ENCODE data around the gene WDR27.
"Not testable (repeated sequence)": the region's sequence is repeated elsewhere in the genome, so short reads cannot be mapped to it uniquely, and the experiment has no call there.

WDR27 gene

DNA sequence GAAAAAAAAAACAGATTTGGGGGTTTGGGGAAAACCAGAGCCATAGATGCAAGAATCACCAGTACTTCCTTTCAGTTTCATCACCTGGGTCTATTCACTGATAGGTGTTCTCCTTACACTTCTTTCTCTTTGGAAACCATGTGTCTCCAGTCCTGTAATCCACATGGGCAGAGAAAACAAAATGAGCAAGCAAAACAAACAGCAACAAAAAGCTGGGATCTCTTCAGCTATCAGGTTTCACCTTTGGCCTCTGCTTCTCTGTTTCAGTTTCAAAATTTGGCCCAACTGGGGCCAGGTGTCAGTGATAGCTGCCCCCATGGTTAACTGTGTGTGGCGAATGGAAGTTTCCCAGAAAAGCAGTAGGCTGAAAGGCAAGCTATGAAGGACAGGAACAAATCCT is 228.2 kb downstream of the WDR27 start:
- DNase-seq (ENCODE audit: low spot score): no peak

DNA sequence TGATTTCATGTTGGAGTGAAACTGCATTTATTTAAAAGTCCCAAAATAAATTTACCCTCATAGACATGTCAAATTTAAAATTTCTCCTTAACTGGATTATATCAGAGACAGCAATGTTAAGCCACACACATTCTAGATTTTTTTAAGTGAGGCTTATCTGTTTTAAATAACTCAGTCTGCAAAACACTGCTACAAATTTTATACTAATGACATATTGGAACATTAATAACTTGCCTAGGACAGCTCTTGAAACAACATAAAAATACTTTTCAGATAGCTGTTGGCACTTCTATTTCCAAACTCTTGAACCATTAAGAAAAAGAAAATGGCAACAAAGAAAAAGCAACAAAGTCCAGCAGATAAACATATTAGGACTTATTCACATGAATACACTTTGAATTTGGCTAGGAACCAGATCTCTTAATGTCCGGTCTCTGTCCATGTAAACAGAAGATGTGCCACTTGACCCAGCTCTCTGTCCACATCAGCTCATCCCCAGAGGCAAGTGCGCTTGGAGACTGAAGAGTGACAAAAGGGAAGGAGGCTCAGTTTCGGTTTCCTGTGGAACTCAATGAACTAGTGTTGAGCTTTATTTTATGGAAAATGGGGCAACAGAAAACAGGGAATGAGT is 228.9 kb downstream of the WDR27 start:
- DNase-seq (ENCODE audit: low spot score): no peak

DNA sequence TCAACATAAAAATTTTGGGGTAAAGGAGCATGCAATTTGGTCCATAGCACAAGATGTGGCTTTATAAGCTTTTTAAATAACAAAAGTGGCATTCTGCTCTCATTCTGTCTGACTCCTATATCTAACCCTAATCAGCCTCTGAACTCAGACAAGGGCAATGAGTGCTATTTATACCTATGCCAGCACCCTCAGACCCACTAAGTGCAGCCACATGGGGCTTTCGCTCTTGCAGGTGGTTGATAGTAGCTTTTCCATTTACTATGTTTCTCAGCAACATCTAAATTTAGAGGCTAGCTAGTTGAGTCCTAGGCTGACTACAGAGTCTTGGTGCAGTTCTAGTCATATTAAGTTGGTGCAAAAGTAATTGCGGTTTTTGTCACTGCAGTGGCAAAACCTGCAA is 231.0 kb downstream of the WDR27 start:
- DNase-seq (ENCODE audit: low spot score): no peak

DNA sequence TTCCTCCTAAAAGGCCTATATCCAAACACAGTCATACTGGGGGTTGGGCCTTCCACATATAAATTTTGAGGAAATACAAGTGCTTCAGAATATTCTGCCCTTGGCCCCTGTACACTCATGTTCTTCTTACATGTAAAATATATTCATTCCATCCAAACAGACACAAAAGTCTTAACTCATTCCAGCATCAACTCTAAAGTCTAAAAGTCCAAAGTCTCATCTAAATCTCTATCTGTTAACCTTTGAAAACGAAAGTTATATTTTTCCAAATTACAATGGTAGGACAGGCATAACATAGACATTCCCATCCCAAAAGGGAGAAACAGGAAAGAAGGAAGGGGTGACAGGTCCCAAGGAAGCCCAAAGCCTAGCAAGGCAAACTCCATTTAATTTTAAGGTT is 232.8 kb downstream of the WDR27 start:
- no peak for DNase-seq (ENCODE audit: low spot score)

DNA sequence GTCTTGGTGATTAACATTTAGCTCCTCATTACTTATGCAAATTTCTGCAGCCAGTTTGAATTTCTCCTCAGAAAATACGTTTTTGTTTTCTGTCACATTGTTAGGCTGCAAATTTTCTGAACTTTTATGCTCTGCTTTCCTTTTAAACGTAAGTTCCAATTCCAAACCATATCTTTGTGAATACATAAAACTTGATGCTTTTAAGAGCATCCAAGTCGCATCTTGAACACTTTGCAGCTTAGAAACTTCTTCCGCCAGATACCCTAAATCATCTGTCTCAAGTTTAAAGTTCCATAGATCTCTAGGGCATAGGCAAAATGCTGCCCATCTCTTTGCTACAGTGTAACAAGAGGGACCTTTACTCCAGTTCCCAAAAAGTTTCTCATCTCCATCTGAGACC is 234.1 kb downstream of the WDR27 start:
- not testable (repeated sequence) for DNase-seq (ENCODE audit: low spot score)

DNA sequence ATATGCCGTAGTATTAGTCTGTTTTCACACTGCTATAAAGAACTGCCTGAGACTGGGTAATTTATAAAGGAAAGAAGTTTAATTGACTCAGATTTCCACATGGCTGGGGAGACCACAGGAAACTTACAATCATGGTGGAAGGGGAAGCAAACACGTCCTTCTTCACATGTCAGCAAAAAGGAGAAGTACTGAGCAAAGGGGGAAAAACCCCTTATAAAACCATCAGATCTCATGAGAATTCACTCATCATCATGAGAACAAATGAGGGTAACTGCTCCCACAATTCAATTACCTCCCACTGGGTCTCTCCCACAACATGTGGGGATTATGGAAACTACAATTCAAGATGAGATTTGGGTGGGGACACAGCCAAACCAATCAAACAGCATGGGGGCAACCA is 235.6 kb downstream of the WDR27 start:
- DNase-seq (ENCODE audit: low spot score): not testable (repeated sequence)

DNA sequence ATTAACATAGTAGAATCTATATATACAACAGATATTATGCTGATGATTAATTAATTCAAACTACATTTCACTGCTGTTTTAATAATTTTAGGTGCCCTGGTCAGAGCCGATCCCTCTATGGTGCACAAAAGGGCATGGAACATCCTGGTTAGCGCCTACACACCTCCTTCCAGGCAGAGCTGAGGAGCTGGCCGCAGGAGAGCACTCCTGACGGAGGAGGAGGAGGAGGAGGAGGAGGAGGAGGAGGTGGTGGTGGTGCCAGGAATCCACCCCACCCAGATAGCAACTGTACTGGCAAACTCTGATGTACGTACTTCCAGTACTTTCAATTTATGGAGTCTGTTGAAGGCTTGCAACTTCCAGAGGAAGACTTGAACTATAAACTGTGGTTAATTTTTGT is 244.1 kb downstream of the WDR27 start:
- DNase-seq (ENCODE audit: low spot score): no peak

DNA sequence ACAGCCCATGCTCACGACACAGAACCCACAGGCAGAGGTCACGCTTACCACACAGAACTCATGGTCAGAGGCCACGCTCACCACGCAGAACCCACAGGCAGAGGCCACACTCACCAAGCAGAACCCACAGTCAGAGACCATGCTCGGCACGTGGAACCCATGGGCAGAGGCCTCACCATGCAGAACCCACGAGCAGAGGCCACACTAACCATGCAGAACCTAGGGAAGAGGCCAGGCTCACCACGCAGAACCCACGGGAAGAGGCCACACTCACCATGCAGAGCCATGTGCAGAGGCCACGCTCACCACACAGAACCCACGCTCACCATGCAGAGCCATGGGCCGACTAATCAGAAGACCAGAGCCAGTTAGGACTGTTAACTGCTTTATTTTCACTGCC is 245.0 kb downstream of the WDR27 start:
- DNase-seq (ENCODE audit: low spot score): no peak

DNA sequence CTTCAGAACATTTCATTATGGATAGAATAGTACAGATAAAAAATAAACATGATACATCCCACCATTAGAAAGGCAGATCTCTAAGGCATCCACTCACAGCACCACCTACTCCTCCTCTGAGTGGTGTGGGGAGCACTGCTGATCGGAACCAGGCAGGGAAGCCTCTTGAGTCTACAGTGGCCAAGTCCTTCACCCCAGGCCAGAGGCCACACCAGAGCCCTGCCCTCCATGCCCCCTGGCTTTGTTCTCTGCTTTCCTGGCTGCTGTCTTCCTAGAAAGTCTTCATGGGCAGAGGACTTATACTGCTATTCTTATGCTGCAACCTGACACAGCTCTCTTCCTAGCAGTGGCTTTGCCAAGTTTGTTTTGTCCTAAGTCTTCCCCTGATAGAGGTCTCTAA is 246.4 kb downstream of the WDR27 start:
- no peak for DNase-seq (ENCODE audit: low spot score)

DNA sequence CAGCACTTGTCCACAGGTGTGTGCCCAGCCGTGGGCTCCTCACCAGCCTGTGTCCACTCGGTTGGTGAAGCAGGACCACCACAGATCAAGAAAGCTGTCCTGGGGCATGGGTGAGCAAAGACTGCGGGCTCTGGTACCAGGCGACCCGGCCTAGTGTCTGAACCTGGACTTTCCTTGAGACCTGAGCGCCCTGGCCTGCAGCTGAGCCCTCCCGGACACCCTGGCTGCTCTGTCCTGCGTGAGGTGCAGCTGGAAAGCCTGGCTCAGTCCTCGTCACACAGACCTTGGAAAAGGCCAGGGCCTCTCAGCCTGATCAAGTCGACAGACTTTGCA is 247.0 kb downstream of the WDR27 start:
- DNase-seq (ENCODE audit: low spot score): no peak

DNA sequence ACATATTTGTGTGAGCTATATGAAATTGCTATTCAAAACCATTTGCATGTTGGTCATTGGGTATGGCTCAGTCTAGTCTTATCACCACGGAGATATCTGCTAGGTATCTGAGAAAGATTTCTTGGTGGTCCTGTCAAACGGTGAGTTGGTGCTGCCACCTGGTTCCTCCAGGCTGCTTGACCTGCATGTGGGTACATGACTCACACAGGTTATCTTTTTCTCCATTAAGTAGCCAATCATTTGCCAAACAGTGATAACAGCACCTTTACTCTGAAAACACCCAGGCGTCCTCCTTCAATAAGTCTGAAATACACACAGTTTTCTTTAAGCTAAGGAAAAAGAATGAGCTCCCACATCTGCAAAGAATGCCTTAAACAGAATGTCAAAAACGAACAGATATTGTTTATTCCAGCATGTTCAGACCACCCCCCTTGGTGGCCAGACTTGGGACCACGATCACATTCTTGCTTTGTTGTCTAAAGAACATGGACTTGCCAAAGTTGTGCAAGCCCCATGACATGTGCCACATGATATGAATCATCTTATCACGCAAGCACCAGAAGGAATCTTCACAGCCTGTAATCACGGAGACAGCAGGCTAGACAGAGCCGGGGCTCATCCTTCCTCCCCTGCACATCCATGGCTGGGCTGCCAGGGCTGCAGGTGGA is 247.5 kb downstream of the WDR27 start:
- no peak for DNase-seq (ENCODE audit: low spot score)

DNA sequence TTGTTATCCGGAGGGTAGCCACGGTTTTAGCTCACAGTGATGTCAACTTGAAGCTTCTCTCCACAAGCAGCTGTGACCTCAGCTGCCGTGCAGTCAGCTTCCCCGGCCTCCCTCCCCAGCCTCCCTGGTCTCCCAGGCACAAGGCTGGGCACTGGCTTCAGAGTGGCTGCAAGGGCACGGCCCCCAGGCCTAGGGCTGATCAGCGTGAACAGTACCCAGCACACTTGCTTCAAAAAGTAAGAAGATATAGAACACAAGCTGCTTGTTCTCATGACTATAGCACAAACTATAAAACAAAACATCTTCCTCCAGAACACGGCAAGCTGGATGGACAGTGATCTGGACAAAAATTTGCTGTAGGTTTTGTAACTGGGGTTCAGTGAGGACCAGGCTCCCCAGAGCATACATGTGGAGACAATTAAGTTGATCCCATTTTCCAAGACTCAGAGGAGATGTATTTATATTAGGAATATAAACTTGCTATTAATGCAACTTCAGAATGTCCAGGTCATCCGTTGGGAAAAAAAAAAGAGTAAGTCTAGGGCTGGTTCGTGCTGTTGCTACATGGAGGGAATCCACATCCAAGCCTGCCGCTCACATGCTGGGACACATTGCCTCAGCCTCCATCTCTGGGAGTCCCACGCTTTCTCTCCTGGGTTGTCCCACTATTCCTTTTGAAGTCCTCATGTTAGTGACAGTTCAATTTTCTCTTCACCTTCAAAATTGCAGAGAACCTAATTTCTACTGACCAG is 248.8 kb downstream of the WDR27 start:
- DNase-seq (ENCODE audit: low spot score): no peak

DNA sequence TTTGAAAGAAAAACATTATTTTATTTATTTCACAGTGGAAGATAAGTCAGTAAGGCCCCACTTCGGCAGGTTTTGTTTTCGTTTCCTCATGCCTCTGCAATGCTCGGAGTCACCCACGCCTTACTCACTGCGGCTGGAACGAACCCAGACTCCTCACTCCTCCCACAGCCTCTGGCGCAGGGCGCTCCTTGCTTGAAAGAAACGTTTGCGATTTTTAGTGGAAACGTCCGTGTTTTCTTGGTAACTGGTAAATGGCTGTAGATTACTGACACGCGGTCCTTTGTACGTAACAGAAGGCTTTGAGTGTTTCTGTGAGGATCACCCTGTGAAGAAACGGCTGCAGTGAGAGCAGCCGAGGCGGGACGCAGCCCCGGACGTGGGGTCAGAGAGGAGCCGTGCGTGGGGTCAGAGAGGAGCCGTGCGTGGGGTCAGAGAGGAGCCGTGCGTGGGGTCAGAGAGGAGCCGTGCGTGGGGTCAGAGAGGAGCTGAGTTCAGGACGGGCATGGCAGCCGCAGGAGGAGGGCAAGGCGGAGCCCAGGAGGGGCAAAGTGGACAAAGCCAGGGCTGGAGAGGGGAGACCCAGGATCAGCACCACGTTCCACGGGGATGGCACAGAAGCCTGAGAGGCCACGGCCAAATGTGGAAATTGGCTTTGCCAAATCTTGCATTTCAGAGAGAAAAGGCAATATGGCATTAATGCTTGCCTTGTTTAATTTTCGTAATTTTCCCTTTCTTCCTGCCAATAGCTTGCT is 249.5 kb downstream of the WDR27 start:
- no peak for DNase-seq (ENCODE audit: low spot score)

DNA sequence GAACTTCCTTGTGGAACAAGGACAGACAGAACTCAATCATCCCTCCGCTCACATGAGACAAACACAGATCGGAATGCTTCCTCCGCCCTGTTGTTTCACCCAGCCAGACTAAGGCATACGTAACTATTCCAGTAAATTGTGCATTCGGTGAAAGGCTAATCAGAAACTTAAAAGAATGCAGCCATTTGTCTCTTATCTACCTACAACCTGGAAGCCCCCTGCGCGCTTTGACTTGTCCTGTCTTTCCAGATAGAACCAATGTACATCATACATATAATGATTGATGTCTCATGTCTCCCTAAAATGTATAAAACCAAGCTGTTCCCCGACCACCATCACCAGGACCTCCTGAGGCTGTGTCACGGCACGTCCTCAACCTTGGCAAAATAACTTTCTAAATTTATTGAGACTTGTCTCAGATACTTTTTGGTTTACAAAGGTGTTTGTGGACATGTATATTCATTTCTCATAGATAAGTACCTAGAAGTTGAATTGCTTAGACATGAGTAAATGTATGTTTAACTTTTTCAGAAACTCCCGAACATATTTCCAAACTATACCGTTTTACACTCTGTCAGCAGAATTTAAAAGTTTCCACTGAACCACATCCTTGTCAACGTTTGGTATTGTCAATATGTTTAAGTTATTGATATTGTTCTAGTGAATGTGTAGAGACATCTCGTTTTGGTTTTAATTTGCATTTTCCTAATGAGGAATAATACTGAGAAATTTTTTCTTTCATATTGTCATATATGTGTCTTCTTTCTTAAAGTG is 250.6 kb downstream of the WDR27 start:
- no peak for DNase-seq (ENCODE audit: low spot score)

DNA sequence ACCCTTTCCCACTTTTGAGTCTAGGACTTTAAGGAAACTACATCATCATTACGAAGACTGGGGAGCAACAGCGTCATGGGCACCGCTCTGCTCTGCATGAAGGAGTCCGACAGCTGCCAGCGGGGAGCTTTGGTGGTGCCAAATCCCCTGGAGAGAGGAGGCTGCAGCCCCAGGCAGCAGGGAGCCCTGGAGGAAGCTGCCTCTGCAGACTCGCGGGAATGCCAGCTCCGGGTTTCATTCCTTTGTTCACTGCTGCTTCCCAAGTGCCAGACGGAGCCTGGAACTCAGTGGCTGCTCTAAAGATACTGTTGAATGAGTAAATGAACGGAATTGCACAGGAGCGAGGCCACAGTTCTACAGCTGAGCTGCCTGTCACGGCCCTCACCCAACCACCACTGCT is 251.7 kb downstream of the WDR27 start:
- no peak for DNase-seq (ENCODE audit: low spot score)

DNA sequence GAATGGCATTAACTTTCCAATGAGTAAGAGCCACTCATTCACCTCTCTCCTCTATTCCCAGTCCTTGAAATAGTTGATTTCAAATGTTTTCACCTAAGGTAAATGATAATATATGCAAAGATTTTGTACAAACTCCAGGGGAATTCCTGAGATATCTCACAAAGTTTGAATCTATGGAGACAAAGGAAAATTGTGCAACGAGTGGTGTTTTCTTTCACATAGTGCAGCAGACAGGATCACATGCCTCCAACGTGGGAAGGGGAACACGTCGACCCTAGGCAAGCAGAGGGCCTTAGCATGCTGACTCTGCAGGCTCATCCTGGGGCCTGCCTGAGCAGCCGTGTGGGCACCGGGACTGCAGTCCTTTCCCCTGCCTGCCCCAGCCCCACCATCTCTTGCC is 252.6 kb downstream of the WDR27 start:
- DNase-seq (ENCODE audit: low spot score): no peak

DNA sequence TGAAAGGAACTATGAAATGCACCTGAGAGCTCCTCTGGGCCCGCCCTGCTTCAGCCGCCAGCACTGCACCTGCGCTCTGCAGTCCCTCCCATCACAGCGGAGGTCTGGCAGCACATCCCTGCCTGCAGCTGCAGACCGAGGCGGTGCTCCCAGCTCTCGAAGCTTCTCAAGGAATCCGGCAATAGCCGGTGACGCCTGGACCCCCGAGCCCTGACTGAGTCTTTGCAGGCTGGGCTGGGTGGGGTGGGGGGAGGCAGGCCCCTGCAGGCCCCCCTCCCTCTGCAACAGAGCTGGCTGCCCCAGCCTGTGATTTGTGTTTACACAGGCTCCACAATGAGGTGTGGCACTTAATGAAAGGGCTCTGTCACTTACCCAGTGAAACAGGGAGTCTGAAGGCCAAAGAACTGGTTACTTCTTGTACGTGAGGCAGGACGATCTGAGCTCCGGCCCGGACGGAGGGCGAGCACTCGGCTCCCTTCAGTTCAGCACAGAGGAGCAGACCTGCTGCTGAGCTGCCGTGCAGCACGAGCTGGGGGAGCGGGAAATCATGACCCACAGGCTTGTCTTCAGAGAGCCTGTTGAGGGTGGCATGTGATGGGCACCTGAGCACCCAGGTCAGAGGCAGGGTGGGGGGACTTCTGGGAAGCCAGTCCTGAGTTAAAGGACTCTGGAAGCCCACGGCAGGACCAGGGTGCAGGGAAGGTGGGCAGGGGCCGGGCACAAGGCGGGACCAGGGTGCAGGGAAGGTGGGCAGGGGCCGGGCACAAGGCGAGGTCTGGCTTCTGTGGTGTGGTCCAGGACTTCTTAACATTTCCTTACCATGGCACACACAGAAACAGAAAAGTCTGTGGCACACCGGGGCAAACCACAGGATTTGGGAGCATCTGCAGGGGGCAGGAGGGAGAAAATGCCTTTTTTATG is 255.9 kb downstream of the WDR27 start:
- no peak for DNase-seq (ENCODE audit: low spot score)

DNA sequence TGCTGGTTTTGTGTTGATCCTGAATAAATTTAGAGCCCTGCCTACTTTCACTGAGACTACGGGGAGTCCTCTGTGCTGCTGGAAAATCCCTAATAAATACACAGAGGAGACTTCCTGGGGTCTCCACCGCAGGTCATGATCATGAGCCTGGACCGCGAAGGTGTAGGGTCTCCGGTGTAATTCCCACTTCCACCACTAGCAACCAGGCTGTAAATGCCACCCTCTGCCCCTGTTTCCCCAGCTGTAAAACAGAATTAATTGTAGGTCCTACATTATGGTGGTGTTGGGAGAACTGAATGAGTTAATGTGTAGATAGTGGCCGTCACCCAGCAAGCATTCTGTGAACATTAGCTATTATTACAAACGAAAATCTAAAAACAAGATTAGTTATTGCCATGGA is 256.6 kb downstream of the WDR27 start:
- no peak for DNase-seq (ENCODE audit: low spot score)

DNA sequence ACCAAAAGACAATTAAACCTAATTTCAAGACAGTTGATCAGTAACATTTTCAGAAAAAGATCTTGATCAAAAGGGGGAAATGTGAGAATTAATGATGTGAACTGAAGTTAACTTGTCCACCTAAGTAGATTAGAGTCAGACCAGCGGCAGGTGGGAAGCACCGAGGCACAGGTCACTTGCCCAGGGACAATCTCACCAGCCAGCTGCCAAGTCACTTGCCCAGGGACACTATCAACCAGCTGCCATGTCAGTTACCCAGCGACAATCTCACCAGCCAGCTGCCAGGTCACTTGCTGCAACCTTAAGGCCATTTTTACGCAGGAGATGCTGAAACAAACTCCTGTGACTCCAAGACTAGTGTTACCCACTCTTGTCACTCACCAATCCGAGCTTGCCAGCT is 260.5 kb downstream of the WDR27 start:
- no peak for DNase-seq (ENCODE audit: low spot score)

DNA sequence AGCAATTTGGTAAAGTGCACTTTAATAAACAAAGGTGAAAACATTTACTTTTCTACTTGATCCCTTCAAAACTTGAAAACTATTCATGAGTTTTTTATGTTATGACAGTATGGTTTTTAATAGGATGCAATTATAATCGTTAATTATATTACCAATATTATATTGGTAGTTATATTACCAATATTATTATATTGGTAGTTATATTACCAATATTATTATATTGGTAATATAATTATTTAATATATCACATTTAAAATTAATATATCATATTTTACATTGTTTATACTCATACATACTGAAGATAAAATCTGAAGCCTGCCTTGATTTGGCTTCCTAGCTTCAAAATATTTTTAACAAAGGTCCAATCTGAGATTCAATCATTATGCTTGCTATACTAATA is 262.1 kb downstream of the WDR27 start:
- no peak for DNase-seq (ENCODE audit: low spot score)

DNA sequence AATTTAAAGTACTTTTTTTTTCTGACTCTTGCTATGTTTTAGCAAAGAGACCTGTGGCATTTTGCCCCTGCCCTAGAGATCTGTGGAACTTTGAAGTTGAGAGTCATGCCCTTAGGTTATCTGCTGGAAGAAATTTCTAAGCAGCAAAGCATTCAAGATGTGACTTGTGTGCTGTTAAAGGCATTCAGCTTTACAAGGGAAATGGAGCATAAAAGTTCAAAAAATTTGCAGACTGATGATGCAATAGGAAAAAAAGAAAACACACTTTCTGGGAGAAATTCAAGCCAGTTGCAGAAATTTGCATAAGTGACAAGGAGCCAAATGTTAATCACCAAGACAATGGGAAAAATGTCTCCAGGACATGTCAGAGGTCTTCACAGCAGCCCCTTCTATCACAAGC is 267.3 kb downstream of the WDR27 start:
- DNase-seq (ENCODE audit: low spot score): not testable (repeated sequence)

Measured in COLO829 (cell line).